ENCODE results near the gene LPAR6. TPM values are rescaled to one million over a fixed set of nuclear protein-coding genes. Genes with fewer than 3 reads are reported as not detected.

LPAR6 gene
- total and polyA plus RNA-seq, 2 of the 13 experiments (the other 11 are each of a cell fraction or from before 2014, with no cell fraction given), result 24.4 to 149 TPM

GRCh38 chr13:48377857-48378256, 35.1 kb downstream of the LPAR6 start:
- no peak overlapping the region for H3K4me3 ChIP-seq (replicated peaks in 1 of 3; ENCODE audit: insufficient read depth in 1 of 3, low read depth in 2 of 3, low read length in 3 of 3)
- ATAC-seq, result no peak
- no peaks in the 10 kb centered on the region for H3K4me1 ChIP-seq (ENCODE audit: insufficient read depth, low read length)
- TF ChIP-seq, protein P1, sequence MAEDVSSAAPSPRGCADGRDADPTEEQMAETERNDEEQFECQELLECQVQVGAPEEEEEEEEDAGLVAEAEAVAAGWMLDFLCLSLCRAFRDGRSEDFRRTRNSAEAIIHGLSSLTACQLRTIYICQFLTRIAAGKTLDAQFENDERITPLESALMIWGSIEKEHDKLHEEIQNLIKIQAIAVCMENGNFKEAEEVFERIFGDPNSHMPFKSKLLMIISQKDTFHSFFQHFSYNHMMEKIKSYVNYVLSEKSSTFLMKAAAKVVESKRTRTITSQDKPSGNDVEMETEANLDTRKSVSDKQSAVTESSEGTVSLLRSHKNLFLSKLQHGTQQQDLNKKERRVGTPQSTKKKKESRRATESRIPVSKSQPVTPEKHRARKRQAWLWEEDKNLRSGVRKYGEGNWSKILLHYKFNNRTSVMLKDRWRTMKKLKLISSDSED (CRISPR knock-in tag; IDR thresholded peaks at IDR 0.05), result no peak
- TF ChIP-seq KMT2A (CRISPR knock-in tag; IDR thresholded peaks at IDR 0.05) (no peak), GPN1 (CRISPR knock-in tag; IDR thresholded peaks at IDR 0.05; ENCODE audit: borderline replicate concordance) (no peak), DNMT1 (CRISPR knock-in tag; IDR thresholded peaks at IDR 0.05) (no peak), ZBTB26 (CRISPR knock-in tag; IDR thresholded peaks at IDR 0.05; ENCODE audit: borderline replicate concordance) (no peak), HDAC6 (IDR thresholded peaks at IDR 0.05; ENCODE audit: low read depth, low read length) (no peak), ZNF143 (CRISPR knock-in tag; IDR thresholded peaks at IDR 0.05) (no peak), HOXD1 (CRISPR knock-in tag; IDR thresholded peaks at IDR 0.05) (no peak), ZNF333 (CRISPR knock-in tag; IDR thresholded peaks at IDR 0.05; ENCODE audit: borderline replicate concordance) (no peak), THRA (CRISPR knock-in tag; IDR thresholded peaks at IDR 0.05; ENCODE audit: borderline replicate concordance) (no peak)
- TF ChIP-seq, protein P2, sequence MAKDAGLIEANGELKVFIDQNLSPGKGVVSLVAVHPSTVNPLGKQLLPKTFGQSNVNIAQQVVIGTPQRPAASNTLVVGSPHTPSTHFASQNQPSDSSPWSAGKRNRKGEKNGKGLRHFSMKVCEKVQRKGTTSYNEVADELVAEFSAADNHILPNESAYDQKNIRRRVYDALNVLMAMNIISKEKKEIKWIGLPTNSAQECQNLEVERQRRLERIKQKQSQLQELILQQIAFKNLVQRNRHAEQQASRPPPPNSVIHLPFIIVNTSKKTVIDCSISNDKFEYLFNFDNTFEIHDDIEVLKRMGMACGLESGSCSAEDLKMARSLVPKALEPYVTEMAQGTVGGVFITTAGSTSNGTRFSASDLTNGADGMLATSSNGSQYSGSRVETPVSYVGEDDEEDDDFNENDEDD (CRISPR knock-in tag; IDR thresholded peaks at IDR 0.05; ENCODE audit: borderline replicate concordance), result no peak
- H3K9me3 ChIP-seq (ENCODE audit: low read length), result no peaks in the 10 kb centered on the region
- H2AFZ ChIP-seq (ENCODE audit: low read length), result no peak overlapping the region
- intact Hi-C loops (cut with micrococcal nuclease; ENCODE audit: unreplicated experiment) (no loop called here), in situ Hi-C loops (cut with HindIII; ENCODE audit: extremely low pct_ligation_motif_present, low pct_unique_long_range_greater_than_20kb) (no loop called here)
- no peaks in the 10 kb centered on the region for H4K20me1 ChIP-seq (ENCODE audit: insufficient read depth, low read length)
- H3K9ac ChIP-seq (ENCODE audit: insufficient read depth, low read depth, low read length), result no peak overlapping the region
- no peak for FAIRE-seq
- H3K27me3 ChIP-seq (ENCODE audit: control insufficient read depth in 1 of 2, insufficient read depth in 2 of 2, low read length in 2 of 2), result no peaks in the 10 kb centered on the region
- BruUV-seq (replicated peaks), result no TSS peak
- H3K4me2 ChIP-seq (ENCODE audit: low read depth, low read length), result no peak overlapping the region
- peaks cover 1 to 18% of the 10 kb centered on the region in 2 experiments; a peak in 3 of 5 replicates for H3K36me3 ChIP-seq (replicated peaks in 1 of 2; ENCODE audit: control insufficient read depth in 1 of 2, insufficient read depth in 2 of 2, low read length in 2 of 2)
- no peak for DNase-seq (ENCODE audit: low spot score)
- H3K79me2 ChIP-seq (ENCODE audit: insufficient read depth, low read length), result no peaks in the 10 kb centered on the region
- 92% methylated on average over 2 of the region's 2 CpGs for WGBS (ENCODE audit: low lambda C conversion rate)
- POLR2A ChIA-PET, result no interaction called here
- no peak overlapping the region for H3K27ac ChIP-seq (ENCODE audit: extremely low read length, insufficient read depth, low read length)
- CTCF ChIA-PET (ENCODE audit: low intra/inter-chr PET ratio, low total read pairs), result no interaction called here

All from HepG2 (cell line).